GM12873 (cell line): Measurements from ENCODE around the gene HERC6.

ENCODE experiments used
- CTCF ChIP-seq: IDR thresholded peaks from 2 replicates; pipeline ENCODE4 v1.5.1; 2012; ENCODE audit warnings: low read depth, mild to moderate bottlenecking, moderate library complexity, low read length, control low read depth; ENCODE audit not compliant: insufficient read depth; ENCODE audit errors: missing control alignments

Gene HERC6

DNA sequence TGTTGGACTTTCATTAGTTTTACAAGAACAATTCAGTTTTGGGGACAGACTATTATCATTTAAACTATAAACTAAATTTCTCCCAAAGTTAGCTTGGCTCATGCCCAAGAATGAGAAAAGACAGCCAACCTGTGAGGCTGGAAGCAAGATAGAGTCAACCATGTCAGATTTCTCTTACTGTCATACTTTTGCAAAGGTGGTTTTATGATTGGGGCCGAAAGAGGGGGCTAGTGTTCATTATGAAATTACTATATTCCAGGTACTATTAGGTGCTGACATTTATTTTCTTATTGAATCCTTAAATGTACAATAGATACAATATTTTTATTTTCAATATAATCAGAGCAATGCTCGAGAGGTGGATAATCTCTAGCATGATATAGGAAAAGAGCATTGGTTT lies 30.6 kb downstream of the HERC6 start:
- TF ChIP-seq CTCF, result no peak

GRCh38 chr4:88409789-88410188 lies 31.1 kb downstream of the HERC6 start:
- TF ChIP-seq CTCF, result no peak

DNA sequence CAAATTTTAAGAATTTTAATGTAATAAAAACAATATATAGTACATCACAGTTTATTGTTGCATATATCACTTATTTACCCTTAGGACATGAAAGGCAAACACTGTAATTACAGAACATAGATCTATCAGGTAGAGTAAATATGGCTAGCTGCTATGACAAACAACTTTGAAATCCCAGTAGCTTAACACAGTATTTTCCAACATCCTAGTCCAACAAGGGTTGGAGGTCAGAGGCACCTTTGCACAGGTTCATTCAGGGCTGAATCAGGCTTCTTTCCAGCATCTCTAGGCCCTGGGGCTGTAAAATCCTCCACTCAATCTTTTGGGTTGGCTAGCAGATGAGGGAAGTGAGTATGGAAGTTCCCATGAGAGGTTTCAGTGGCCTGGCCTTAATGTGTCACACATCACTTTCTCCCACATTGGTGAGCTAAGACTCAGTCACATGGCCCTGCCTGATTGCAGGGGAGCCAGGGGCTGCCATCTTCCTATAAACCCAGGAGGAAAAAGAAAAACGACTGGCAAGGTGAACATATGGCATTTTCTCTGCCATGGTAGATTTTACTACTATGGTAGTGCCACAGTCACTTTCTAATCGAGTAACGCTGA lies 32.9 kb downstream of the HERC6 start:
- TF ChIP-seq CTCF, result no peak

DNA sequence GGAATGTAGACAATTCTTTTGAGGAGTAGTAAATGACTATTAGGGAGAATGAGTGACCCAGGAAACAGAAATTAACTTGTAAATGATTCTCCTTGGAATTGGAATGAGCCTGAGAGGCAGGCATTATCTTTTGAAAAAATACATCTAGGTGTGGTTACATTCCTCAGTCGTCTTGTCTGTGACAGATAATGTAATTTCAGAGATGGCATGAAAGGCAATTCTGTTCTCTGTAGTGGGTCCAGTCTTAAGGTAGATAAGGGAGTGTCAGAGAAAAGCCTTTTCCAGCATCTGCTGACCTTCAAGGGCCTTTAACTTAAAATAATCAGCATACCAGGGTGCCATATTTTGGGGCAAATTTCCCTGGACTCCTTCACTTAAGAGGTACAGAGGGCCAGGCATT lies 35.1 kb downstream of the HERC6 start:
- TF ChIP-seq CTCF, result no peak

- TF ChIP-seq CTCF, result no peak
Observed at GRCh38 chr4:88414755-88415154, 36.1 kb downstream of the HERC6 start.

DNA sequence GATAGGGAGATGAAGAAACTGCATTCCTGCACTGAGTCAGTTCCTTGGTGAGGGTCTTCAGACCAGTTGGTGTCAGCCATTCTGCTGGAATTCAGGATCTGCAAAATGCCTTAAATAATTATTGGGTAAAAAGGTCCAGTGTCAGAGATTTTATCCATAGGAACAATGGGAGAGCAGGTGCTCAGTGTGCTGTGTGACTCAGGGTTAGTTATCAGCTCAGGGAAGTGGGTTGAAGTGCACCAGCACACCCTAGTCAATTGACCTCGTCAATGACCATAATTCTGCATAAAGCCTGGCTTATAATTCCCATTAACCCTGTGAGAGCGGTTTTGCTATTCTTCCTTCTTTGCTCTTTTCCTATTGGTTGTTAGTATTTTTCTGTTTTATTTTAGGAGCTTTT lies 37.3 kb downstream of the HERC6 start:
- no peak for TF ChIP-seq CTCF

DNA sequence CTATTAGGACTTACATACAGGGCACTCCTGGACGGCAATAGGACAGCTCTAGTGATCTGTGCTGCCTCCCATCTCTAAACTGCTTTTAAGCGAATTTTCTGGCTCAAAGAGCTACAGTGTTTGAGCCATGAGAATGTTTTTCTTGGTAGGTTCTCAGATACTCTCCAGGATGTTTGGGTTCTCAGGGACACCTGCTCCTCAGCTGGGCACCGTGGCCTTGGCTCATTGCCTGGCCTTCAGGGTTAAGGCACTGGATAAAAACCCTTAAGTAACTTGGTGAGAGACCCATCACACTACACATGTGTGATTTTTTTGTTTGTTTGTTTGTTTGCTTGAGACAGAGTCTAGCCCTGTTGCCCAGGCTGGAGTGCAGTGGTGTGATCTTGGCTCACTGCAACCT lies 39.8 kb downstream of the HERC6 start:
- TF ChIP-seq CTCF, result no peak
